Right lobe of liver (tissue), 4 donors: ENCODE results near the gene TENM3.

Experiments used
- CTCF ChIP-seq, 4 donors: fragments of 200-600 bp in 3 of 4; fragments of 450-650 bp in 1 of 4; IDR thresholded peaks; one replicate each; pipeline versions ENCODE4 v1.5.1 to v1.8.0; 2016 to 2022; ENCODE audit warnings: antibody characterized with exemption in 4 of 4, mild to moderate bottlenecking in 2 of 4
- POLR2A ChIP-seq: fragments of 450-650 bp; IDR thresholded peaks from one replicate; pipeline ENCODE4 v1.6.1; 2017; ENCODE audit warnings: antibody characterized with exemption, mild to moderate bottlenecking
- donor health status: DM: no; HTN: no; CAD: no.
- donor health status: DM: no; HTN: no; CAD: no.
- donor health status: DM: no; HTN: yes; CAD: no.

- TF ChIP-seq CTCF (IDR thresholded peaks at IDR 0.05) (no peak), POLR2A (no peak)
Measured at GRCh38 chr4:182582245-182582644, 339.0 kb downstream of the TENM3 start.
